Liver (tissue), 9 donors: ENCODE results near the gene SDK2. TPM values are rescaled to one million over a fixed set of nuclear protein-coding genes. Genes with fewer than 3 reads are reported as not detected.

Experiments
- DNase-seq: peaks from one replicate; pipeline ENCODE4 v3.0.0-alpha.2; 2017; ENCODE audit warnings: low spot score
- H3K27ac ChIP-seq, 2 donors: one replicate each; pipeline ENCODE4 v1.7.0; 2013; ENCODE audit warnings: inconsistent platforms in 2 of 2, low read length in 2 of 2, control low read depth in 1 of 2, low read depth in 1 of 2, mild to moderate bottlenecking in 1 of 2
- H3K27me3 ChIP-seq, 4 donors: one replicate each; pipeline versions ENCODE4 v1.6.1 to v1.7.0; 2013; ENCODE audit warnings: low read length in 3 of 4, inconsistent platforms in 1 of 4, mild to moderate bottlenecking in 1 of 4, moderate library complexity in 1 of 4; ENCODE audit not compliant: control insufficient read depth in 4 of 4, insufficient read depth in 4 of 4
- H3K36me3 ChIP-seq, 4 donors: one replicate each; pipeline versions ENCODE4 v1.6.1 to v1.7.0; 2013; ENCODE audit warnings: low read length in 3 of 4, mild to moderate bottlenecking in 3 of 4, low read depth in 1 of 4, moderate library complexity in 1 of 4; ENCODE audit not compliant: control insufficient read depth in 4 of 4, insufficient read depth in 3 of 4
- H3K4me1 ChIP-seq, 4 donors: one replicate each; pipeline versions ENCODE4 v1.6.1 to v1.7.0; 2013; ENCODE audit warnings: low read length in 3 of 4, mild to moderate bottlenecking in 3 of 4, moderate library complexity in 1 of 4; ENCODE audit not compliant: control insufficient read depth in 4 of 4, insufficient read depth in 4 of 4
- H3K4me3 ChIP-seq, 3 donors: one replicate each; pipeline versions ENCODE4 v1.6.1 to v1.7.0; 2013; ENCODE audit warnings: low read length in 3 of 3, control low read depth in 1 of 3, low read depth in 1 of 3, mild to moderate bottlenecking in 1 of 3
- H3K9ac ChIP-seq, 2 donors: one replicate each; pipeline ENCODE4 v1.7.0; 2013; ENCODE audit warnings: low read length in 2 of 2, mild to moderate bottlenecking in 2 of 2, moderate library complexity in 2 of 2, control low read depth in 1 of 2, low read depth in 1 of 2
- H3K9me3 ChIP-seq, 4 donors: one replicate each; pipeline versions ENCODE4 v1.6.1 to v1.7.0; 2013; ENCODE audit warnings: low read length in 3 of 4; ENCODE audit not compliant: control insufficient read depth in 4 of 4
- ATF3 ChIP-seq: IDR thresholded peaks from 2 replicates; pipeline ENCODE4 v1.6.1; 2016; ENCODE audit warnings: antibody characterized with exemption
- EGR1 ChIP-seq, 2 donors: IDR thresholded peaks; 2 replicates each; pipeline ENCODE4 v1.6.1; 2016 to 2018; ENCODE audit warnings: antibody characterized with exemption in 2 of 2, low read depth in 2 of 2
- FOXA1 ChIP-seq: IDR thresholded peaks from 2 replicates; pipeline ENCODE4 v1.6.1; 2016; ENCODE audit warnings: antibody characterized with exemption
- FOXA2 ChIP-seq: IDR thresholded peaks from 2 replicates; pipeline ENCODE4 v1.6.1; 2016; ENCODE audit warnings: antibody characterized with exemption
- GABPA ChIP-seq, 2 donors: IDR thresholded peaks in 1 of 2; conservative IDR thresholded peaks in 1 of 2; 2 replicates each; pipeline ENCODE4 v1.6.1; 2016; ENCODE audit warnings: antibody characterized with exemption in 2 of 2, mild to moderate bottlenecking in 1 of 2, moderate library complexity in 1 of 2
- HNF4A ChIP-seq, 2 donors: conservative IDR thresholded peaks; 2 replicates each; pipeline ENCODE4 v1.6.1; 2016; ENCODE audit warnings: antibody characterized with exemption in 2 of 2, mild to moderate bottlenecking in 2 of 2
- HNF4G ChIP-seq: IDR thresholded peaks from 2 replicates; pipeline ENCODE4 v1.6.1; 2016; ENCODE audit warnings: antibody characterized with exemption
- JUND ChIP-seq, 2 donors: IDR thresholded peaks; 2 replicates each; pipeline ENCODE4 v1.6.1; 2016; ENCODE audit warnings: antibody characterized with exemption in 2 of 2
- NR2F2 ChIP-seq: IDR thresholded peaks from 2 replicates; pipeline ENCODE4 v1.6.1; 2016; ENCODE audit warnings: antibody characterized with exemption
- RAD21 ChIP-seq, 2 donors: IDR thresholded peaks; 2 replicates each; pipeline ENCODE4 v1.6.1; 2016; ENCODE audit warnings: antibody characterized with exemption in 2 of 2, mild to moderate bottlenecking in 2 of 2
- REST ChIP-seq: IDR thresholded peaks from 2 replicates; pipeline ENCODE4 v1.6.1; 2016; ENCODE audit warnings: antibody characterized with exemption, mild to moderate bottlenecking
- RXRA ChIP-seq, 2 donors: IDR thresholded peaks; 2 replicates each; pipeline ENCODE4 v1.6.1; 2017 to 2018; ENCODE audit warnings: antibody characterized with exemption in 2 of 2, mild to moderate bottlenecking in 1 of 2
- SP1 ChIP-seq: IDR thresholded peaks from 2 replicates; pipeline ENCODE4 v1.6.1; 2018; ENCODE audit warnings: antibody characterized with exemption, mild to moderate bottlenecking
- TAF1 ChIP-seq: conservative IDR thresholded peaks from 2 replicates; pipeline ENCODE4 v1.6.1; 2016; ENCODE audit warnings: antibody characterized with exemption, mild to moderate bottlenecking
- YY1 ChIP-seq: IDR thresholded peaks from 2 replicates; pipeline ENCODE4 v1.6.1; 2016; ENCODE audit warnings: antibody characterized with exemption, mild to moderate bottlenecking
- WGBS: extraction: QIAGEN DNeasy Blood & Tissue Kit; methylation state at CpG from one replicate; pipeline ENCODE4 v1.1.7; 2013; 5-methylcytosine and 5-hydroxymethylcytosine counted together
- polyA plus RNA-seq, 2 donors: library from polyadenylated mRNA; stranded (reverse) in 1 of 2; unstranded in 1 of 2; fragments of 200-250 nt in 1 of 2; fragments of >200 nt in 1 of 2; fragmentation: Nextera tagmentation in 1 of 2; extraction: Ambion mirVana in 1 of 2; gene quantifications; one replicate each; pipeline versions ENCODE4 v1.2.1 to v1.2.3, GENCODE V29; 2013 to 2015
- total RNA-seq, 2 donors: library from RNA; depleted of rRNA; stranded (reverse); fragments of >200 nt; gene quantifications; one replicate each; pipeline ENCODE4 v1.2.3, GENCODE V29; 2014
- TF ChIP-seq, protein P1 (sequence below): IDR thresholded peaks from 2 replicates; pipeline ENCODE4 v1.6.1; 2016; ENCODE audit warnings: antibody characterized with exemption
- TF ChIP-seq, protein P2 (sequence below): fragments of 150-350 bp; IDR thresholded peaks from 2 replicates; pipeline ENCODE4 v1.5.1; 2017; ENCODE audit warnings: improper control_type of control experiment, low read depth, low read length; ENCODE audit not compliant: missing input control
- TF ChIP-seq, protein P3 (sequence below): IDR thresholded peaks from 2 replicates; pipeline ENCODE4 v1.6.1; 2016; ENCODE audit warnings: antibody characterized with exemption
- donor health status: healthy.
- donor health status: healthy.
- donor health status: healthy.
- donor health status: healthy.
- donor health status: healthy.

SDK2 gene
- total and polyA plus RNA-seq, 4 donors: 0.05 to 0.42 (median 0.10) TPM

DNA sequence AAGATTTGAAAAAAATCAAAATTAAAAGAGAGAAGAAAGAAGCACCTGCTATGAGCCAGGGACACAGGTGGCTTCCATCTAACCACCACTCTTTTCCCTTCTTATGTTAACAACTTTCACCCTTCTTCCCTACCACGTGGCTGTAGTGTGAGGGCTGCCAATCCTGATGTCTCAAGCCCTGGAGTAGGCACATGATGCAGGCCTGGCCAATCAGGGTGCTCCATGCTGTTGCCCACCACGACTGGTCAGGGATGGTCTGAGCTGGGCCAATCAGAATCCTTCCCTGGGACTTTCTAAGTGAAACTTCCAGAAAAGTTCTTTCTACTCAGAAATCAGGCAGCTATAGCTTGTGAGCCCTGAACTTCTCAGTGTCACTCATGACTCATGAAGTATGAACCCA is 140.7 kb downstream of the SDK2 start:
- H3K9ac ChIP-seq: no peak overlapping the region
- no peak overlapping the region for H3K27ac ChIP-seq
- WGBS: 32% methylated on average over 2 of the region's 2 CpGs
- no peak overlapping the region for H3K4me3 ChIP-seq
- no peaks in the 10 kb centered on the region for H3K9me3 ChIP-seq
- TF ChIP-seq HNF4A (conservative IDR thresholded peaks at IDR 0.05) (no peak), RAD21 (IDR thresholded peaks at IDR 0.05) (no peak), SP1 (no peak), REST (no peak), RXRA (IDR thresholded peaks at IDR 0.05) (no peak), EGR1 (IDR thresholded peaks at IDR 0.05; ENCODE audit: low read depth in 2 of 2) (no peak), JUND (IDR thresholded peaks at IDR 0.05) (no peak), ATF3 (no peak), TAF1 (no peak), FOXA2 (no peak), NR2F2 (no peak), GABPA (IDR thresholded peaks at IDR 0.05 in 1 of 2, conservative IDR thresholded peaks at IDR 0.05 in 1 of 2) (no peak), YY1 (no peak), FOXA1 (no peak), HNF4G (no peak)
- TF ChIP-seq, protein P1, sequence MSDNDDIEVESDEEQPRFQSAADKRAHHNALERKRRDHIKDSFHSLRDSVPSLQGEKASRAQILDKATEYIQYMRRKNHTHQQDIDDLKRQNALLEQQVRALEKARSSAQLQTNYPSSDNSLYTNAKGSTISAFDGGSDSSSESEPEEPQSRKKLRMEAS: no peak
- TF ChIP-seq, protein P2, sequence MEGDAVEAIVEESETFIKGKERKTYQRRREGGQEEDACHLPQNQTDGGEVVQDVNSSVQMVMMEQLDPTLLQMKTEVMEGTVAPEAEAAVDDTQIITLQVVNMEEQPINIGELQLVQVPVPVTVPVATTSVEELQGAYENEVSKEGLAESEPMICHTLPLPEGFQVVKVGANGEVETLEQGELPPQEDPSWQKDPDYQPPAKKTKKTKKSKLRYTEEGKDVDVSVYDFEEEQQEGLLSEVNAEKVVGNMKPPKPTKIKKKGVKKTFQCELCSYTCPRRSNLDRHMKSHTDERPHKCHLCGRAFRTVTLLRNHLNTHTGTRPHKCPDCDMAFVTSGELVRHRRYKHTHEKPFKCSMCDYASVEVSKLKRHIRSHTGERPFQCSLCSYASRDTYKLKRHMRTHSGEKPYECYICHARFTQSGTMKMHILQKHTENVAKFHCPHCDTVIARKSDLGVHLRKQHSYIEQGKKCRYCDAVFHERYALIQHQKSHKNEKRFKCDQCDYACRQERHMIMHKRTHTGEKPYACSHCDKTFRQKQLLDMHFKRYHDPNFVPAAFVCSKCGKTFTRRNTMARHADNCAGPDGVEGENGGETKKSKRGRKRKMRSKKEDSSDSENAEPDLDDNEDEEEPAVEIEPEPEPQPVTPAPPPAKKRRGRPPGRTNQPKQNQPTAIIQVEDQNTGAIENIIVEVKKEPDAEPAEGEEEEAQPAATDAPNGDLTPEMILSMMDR: no peak
- TF ChIP-seq, protein P3, sequence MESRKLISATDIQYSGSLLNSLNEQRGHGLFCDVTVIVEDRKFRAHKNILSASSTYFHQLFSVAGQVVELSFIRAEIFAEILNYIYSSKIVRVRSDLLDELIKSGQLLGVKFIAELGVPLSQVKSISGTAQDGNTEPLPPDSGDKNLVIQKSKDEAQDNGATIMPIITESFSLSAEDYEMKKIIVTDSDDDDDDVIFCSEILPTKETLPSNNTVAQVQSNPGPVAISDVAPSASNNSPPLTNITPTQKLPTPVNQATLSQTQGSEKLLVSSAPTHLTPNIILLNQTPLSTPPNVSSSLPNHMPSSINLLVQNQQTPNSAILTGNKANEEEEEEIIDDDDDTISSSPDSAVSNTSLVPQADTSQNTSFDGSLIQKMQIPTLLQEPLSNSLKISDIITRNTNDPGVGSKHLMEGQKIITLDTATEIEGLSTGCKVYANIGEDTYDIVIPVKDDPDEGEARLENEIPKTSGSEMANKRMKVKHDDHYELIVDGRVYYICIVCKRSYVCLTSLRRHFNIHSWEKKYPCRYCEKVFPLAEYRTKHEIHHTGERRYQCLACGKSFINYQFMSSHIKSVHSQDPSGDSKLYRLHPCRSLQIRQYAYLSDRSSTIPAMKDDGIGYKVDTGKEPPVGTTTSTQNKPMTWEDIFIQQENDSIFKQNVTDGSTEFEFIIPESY: no peak
- peaks cover 0 to 13% (median 0%) of the 10 kb centered on the region in 4 donors for H3K27me3 ChIP-seq
- H3K4me1 ChIP-seq: no peaks in the 10 kb centered on the region
- DNase-seq: no peak
- no peaks in the 10 kb centered on the region for H3K36me3 ChIP-seq
